22Rv1 (cell line): ENCODE measurements around the gene CLSTN2.

Source experiments
- CTCF ChIP-seq: fragments of 450-650 bp; IDR thresholded peaks from 2 replicates; pipeline ENCODE4 v1.5.1; 2017; ENCODE audit warnings: mild to moderate bottlenecking
- ZFX ChIP-seq: fragments of 450-650 bp; IDR thresholded peaks from 2 replicates; pipeline ENCODE4 v1.6.1; 2017; ENCODE audit warnings: antibody characterized with exemption, borderline replicate concordance

GRCh38 chr3:140536926-140537726 lies 602.1 kb downstream of the CLSTN2 start:
- TF ChIP-seq CTCF = no peak
- no peak for TF ChIP-seq ZFX
